HepG2 (cell line): ENCODE results near the gene ALDH3B2. TPM values are rescaled to one million over a fixed set of nuclear protein-coding genes. Genes with fewer than 3 reads are reported as not detected.
A peak's percentile ranks its signal among the peaks of the same experiment; 100 is the strongest.

Source experiments
- ATAC-seq: fragments of 200-7000 bp; cut with Tn5 transposase; 3 replicates; pipeline ENCODE4 v1.9.1; 2020; ENCODE audit warnings: mild to moderate bottlenecking, moderate library complexity
- BruUV-seq: library from RNA; stranded (reverse); fragments of 400-500 nt; replicated peaks from 2 replicates; lab custom pipeline; 2021; lab: Mats Ljungman, UMichigan
- CTCF ChIA-PET: fragments of 300-600 bp; formaldehyde crosslinking; extraction: SDS; loops from one replicate; lab custom pipeline; 2021; ENCODE audit warnings: low total read pairs, inconsistent platforms, low intra/inter-chr PET ratio; lab: Yijun Ruan, JAX
- POLR2A ChIA-PET: fragments of 350-600 bp; sonication (Branson Sonifier 250); formaldehyde crosslinking; loops from one replicate; lab custom pipeline; 2020; ENCODE audit warnings: antibody characterized with exemption, inconsistent platforms; lab: Yijun Ruan, JAX
- DNase-seq: peaks from one replicate; pipeline ENCODE4 v3.0.0-alpha.2; 2015; ENCODE audit warnings: low spot score
- FAIRE-seq: peaks from 3 replicates; lab custom pipeline; 2011; peaks lifted over from hg19 to GRCh38; lab: Jason Lieb, UNC
- H2AFZ ChIP-seq: one replicate; pipeline ENCODE4 v1.6.1; 2011; ENCODE audit warnings: low read length, inconsistent platforms
- H3K27ac ChIP-seq: fragments of 300-600 bp; 3 replicates; pipeline ENCODE4 v1.8.0; 2011; ENCODE audit warnings: mixed run types, mild to moderate bottlenecking, mixed read lengths, low read length, inconsistent platforms; ENCODE audit not compliant: insufficient read depth; ENCODE audit errors: extremely low read length
- H3K27me3 ChIP-seq, 2 experiments: fragments of 200-600 bp in 1 of 2; 2 replicates in 1 of 2; 3 replicates in 1 of 2; pipeline versions ENCODE4 v1.6.0 to v1.8.0; 2011; ENCODE audit warnings: low read length in 2 of 2, mild to moderate bottlenecking in 2 of 2, moderate library complexity in 2 of 2, inconsistent platforms in 1 of 2; ENCODE audit not compliant: insufficient read depth in 2 of 2, control insufficient read depth in 1 of 2
- H3K36me3 ChIP-seq, 2 experiments: fragments of 200-600 bp in 1 of 2; replicated peaks in 1 of 2; 2 replicates in 1 of 2; 3 replicates in 1 of 2; pipeline versions ENCODE4 v1.5.1 to v1.8.0; 2011; ENCODE audit warnings: low read length in 2 of 2, inconsistent platforms in 1 of 2; ENCODE audit not compliant: insufficient read depth in 2 of 2, control insufficient read depth in 1 of 2
- H3K4me1 ChIP-seq: 2 replicates; pipeline ENCODE4 v1.5.1; 2012; ENCODE audit warnings: low read length, inconsistent platforms; ENCODE audit not compliant: insufficient read depth
- H3K4me2 ChIP-seq: 2 replicates; pipeline ENCODE4 v1.6.0; 2011; ENCODE audit warnings: low read depth, low read length, inconsistent platforms
- H3K4me3 ChIP-seq, 3 experiments: fragments of 200-600 bp in 1 of 3; sonication (generic), shearing (Covaris generic) in 1 of 3; replicated peaks in 1 of 3; 2 replicates each; pipeline ENCODE4 v1.5.1; 2011 to 2016; ENCODE audit warnings: low read length in 3 of 3, inconsistent platforms in 2 of 3, low read depth in 2 of 3, mild to moderate bottlenecking in 2 of 3, control low read depth in 1 of 3, mixed read lengths in 1 of 3; ENCODE audit not compliant: insufficient read depth in 1 of 3
- H3K79me2 ChIP-seq: one replicate; pipeline ENCODE4 v1.6.1; 2011; ENCODE audit warnings: low read length, inconsistent platforms; ENCODE audit not compliant: insufficient read depth
- H3K9ac ChIP-seq: 2 replicates; pipeline ENCODE4 v1.6.0; 2011; ENCODE audit warnings: mild to moderate bottlenecking, low read depth, low read length, inconsistent platforms; ENCODE audit not compliant: insufficient read depth
- H3K9me3 ChIP-seq: 2 replicates; pipeline ENCODE4 v1.5.1; 2012; ENCODE audit warnings: mild to moderate bottlenecking, low read length
- H4K20me1 ChIP-seq: 2 replicates; pipeline ENCODE4 v1.6.0; 2011; ENCODE audit warnings: inconsistent platforms, mild to moderate bottlenecking, low read length, moderate library complexity; ENCODE audit not compliant: insufficient read depth
- LCORL ChIP-seq, 2 experiments: fragments of 450-650 bp in 1 of 2; sonication (generic) in 1 of 2; formaldehyde crosslinking in 1 of 2; IDR thresholded peaks; 2 replicates each; pipeline versions ENCODE4 v1.5.0 to v1.6.1; 2017 to 2020; ENCODE audit warnings: antibody characterized with exemption in 1 of 2, missing genetic modification reagents in 1 of 2
- RELA ChIP-seq: sonication (generic); formaldehyde crosslinking; IDR thresholded peaks from 2 replicates; pipeline ENCODE4 v1.4.0; 2020; ENCODE audit warnings: missing genetic modification reagents
- TBL1XR1 ChIP-seq: fragments of 150-350 bp; IDR thresholded peaks from 2 replicates; pipeline ENCODE4 v1.6.1; 2014; ENCODE audit warnings: borderline replicate concordance, low read length; ENCODE audit not compliant: partially characterized antibody
- ZMYM3 ChIP-seq: sonication (generic); formaldehyde crosslinking; IDR thresholded peaks from 2 replicates; pipeline ENCODE4 v1.5.1; 2020; ENCODE audit warnings: mild to moderate bottlenecking, missing genetic modification reagents
- ZNF496 ChIP-seq: sonication (generic); formaldehyde crosslinking; IDR thresholded peaks from 2 replicates; pipeline ENCODE4 v1.8.1; 2023; ENCODE audit warnings: mild to moderate bottlenecking, moderate library complexity, missing genetic modification reagents; ENCODE audit not compliant: insufficient replicate concordance
- ZNF550 ChIP-seq: sonication (generic); formaldehyde crosslinking; IDR thresholded peaks from 2 replicates; pipeline ENCODE4 v1.4.0; 2020; ENCODE audit warnings: mild to moderate bottlenecking, missing genetic modification reagents, borderline replicate concordance
- ZNF629 ChIP-seq: sonication (generic); formaldehyde crosslinking; conservative IDR thresholded peaks from 2 replicates; pipeline ENCODE4 v1.5.0; 2020; ENCODE audit warnings: missing genetic modification reagents
- WGBS: methylation state at CpG from one replicate; pipeline ENCODE4 v1.1.6; 2017; ENCODE audit warnings: low lambda C conversion rate; 5-methylcytosine and 5-hydroxymethylcytosine counted together
- in situ Hi-C: cut with HindIII; loops from 2 replicates; pipeline ENCODE4 v1.10.0; 2017; ENCODE audit warnings: low pct_unique_long_range_greater_than_20kb; ENCODE audit not compliant: extremely low pct_ligation_motif_present
- intact Hi-C: fragments of 100-400 bp; cut with micrococcal nuclease; formaldehyde crosslinking; loops from one replicate; pipeline ENCODE4 v1.10.0; 2022; ENCODE audit not compliant: unreplicated experiment
- polyA plus RNA-seq, 8 experiments: library from polyadenylated mRNA; depleted of rRNA in 3 of 8; stranded (reverse) in 7 of 8; unstranded in 1 of 8; fragments of >200 nt; fragmentation: Illumina TruSeq in 4 of 8; extraction: Trizol in 4 of 8; gene quantifications; 2 replicates each; pipeline versions ENCODE4 v1.2.1 to v1.2.3, GENCODE V29; 2011 to 2016; ENCODE audit warnings: low read depth in 4 of 8, missing spikeins in 1 of 8, mixed read lengths in 1 of 8; ENCODE audit not compliant: insufficient read depth in 1 of 8
- total RNA-seq, 5 experiments: library from RNA; depleted of rRNA; stranded (reverse); fragments of >200 nt; fragmentation: Illumina TruSeq; extraction: Trizol; gene quantifications; 2 replicates each; pipeline ENCODE4 v1.2.3, GENCODE V29; 2016; ENCODE audit warnings: low read depth in 1 of 5
- TF ChIP-seq, protein P1 (sequence below): sonication (generic); formaldehyde crosslinking; IDR thresholded peaks from 2 replicates; pipeline ENCODE4 v1.5.0; 2020; ENCODE audit warnings: missing genetic modification reagents
- TF ChIP-seq, protein P2 (sequence below): sonication (generic); formaldehyde crosslinking; IDR thresholded peaks from 2 replicates; pipeline ENCODE4 v1.4.0; 2020; ENCODE audit warnings: low read depth, mild to moderate bottlenecking, missing genetic modification reagents
- TF ChIP-seq, protein P3 (sequence below): sonication (generic); formaldehyde crosslinking; IDR thresholded peaks from 2 replicates; pipeline ENCODE4 v1.8.1; 2023; ENCODE audit warnings: mild to moderate bottlenecking, missing genetic modification reagents
- TF ChIP-seq, protein P4 (sequence below): sonication (generic); formaldehyde crosslinking; IDR thresholded peaks from 2 replicates; pipeline ENCODE4 v1.5.0; 2020; ENCODE audit warnings: missing genetic modification reagents, mild to moderate bottlenecking, borderline replicate concordance
- TF ChIP-seq, protein P5 (sequence below), 2 experiments: fragments of 450-650 bp in 1 of 2; sonication (generic) in 1 of 2; formaldehyde crosslinking; IDR thresholded peaks; 2 replicates each; pipeline versions ENCODE4 v1.5.0 to v1.8.0; 2020 to 2022; ENCODE audit warnings: mild to moderate bottlenecking in 1 of 2, missing genetic modification reagents in 1 of 2

ALDH3B2 gene
- total and polyA plus RNA-seq, 2 of the 13 experiments (the other 11 are each of a cell fraction or from before 2014, with no cell fraction given): not detected

DNA sequence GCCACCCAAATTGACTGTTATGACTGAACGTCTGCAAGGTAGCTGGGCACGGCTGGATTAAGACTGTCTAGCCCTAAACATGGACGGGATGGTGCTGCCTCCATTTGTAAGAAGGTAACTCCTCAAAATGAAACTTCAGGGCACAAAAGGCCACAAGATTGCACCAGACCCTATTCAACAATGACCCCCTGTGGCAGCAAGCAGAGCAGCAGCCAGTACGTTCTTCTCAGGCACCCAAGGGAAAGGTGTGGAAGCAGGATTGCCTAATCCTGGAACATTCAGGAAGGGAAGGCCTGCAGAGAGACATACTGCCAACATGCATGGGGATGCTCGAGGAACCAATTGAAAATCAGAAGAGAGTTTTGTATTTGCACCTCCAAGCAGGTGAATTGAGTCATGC is 30.4 kb downstream of the ALDH3B2 start (continued):
- TF ChIP-seq LCORL (IDR thresholded peaks at IDR 0.05) (no peak), LCORL (CRISPR knock-in tag; IDR thresholded peaks at IDR 0.05) (0 out of 2 replicates have a peak, but pooled peaks have one; percentile 32), ZNF496 (CRISPR knock-in tag) (no peak), RELA (CRISPR knock-in tag) (no peak), ZNF550 (CRISPR knock-in tag) (no peak)
- TF ChIP-seq, protein P1, sequence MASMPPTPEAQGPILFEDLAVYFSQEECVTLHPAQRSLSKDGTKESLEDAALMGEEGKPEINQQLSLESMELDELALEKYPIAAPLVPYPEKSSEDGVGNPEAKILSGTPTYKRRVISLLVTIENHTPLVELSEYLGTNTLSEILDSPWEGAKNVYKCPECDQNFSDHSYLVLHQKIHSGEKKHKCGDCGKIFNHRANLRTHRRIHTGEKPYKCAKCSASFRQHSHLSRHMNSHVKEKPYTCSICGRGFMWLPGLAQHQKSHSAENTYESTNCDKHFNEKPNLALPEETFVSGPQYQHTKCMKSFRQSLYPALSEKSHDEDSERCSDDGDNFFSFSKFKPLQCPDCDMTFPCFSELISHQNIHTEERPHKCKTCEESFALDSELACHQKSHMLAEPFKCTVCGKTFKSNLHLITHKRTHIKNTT (CRISPR knock-in tag): no peak
- TF ChIP-seq, protein P2, sequence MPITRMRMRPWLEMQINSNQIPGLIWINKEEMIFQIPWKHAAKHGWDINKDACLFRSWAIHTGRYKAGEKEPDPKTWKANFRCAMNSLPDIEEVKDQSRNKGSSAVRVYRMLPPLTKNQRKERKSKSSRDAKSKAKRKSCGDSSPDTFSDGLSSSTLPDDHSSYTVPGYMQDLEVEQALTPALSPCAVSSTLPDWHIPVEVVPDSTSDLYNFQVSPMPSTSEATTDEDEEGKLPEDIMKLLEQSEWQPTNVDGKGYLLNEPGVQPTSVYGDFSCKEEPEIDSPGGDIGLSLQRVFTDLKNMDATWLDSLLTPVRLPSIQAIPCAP (CRISPR knock-in tag): no peak

DNA sequence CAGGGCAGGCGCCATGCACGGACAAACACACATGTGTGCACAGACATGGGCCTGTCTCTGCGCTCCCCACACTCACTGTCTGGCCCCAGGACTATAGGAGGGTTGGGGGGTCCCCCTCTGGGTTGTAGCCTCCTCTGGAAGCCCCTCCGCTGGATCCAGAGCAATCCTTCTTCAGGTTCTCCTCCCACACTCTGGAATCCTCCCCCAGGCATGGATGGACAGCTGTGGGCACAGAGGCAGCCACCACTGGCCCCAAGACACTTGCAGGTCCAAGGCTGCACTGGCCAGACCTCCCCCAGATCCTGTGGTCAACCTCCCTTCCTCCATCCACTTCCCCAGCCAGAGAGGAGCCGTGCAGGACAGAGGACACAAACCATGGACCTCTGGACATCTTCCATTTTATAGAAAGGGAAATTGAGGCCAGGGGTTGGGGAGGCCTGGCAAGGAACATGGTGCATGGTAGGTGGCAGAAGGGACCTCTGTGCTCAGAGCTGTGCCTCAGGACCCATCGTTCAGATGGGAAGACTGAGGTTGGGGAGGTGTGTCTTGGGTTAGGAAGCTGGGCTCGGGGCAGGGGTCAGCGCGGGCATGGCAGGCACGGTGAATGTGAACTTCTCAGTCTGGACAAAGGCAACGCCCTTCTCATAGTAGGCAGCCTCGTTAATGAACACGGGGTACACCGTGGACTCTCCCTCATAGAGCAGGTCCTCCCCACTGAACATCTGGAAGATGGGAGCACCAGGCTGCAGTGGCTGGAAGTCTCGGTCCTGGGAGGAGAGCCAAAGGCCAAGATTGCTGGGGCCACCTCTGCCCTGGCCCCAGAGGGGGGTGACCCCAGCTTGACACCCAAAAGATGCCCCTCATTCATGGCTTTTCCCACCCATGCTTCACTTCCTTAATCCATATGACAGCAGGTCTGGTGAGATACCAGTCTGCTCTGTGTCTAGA is 32.0 kb downstream of the ALDH3B2 start:
- in situ Hi-C loops (no loop called here), intact Hi-C loops (no loop called here)
- FAIRE-seq: no peak
- Histone ChIP-seq H4K20me1 (no peaks in the 10 kb centered on the region), H3K9ac (no peak overlapping the region), H3K4me2 (no peak overlapping the region), H3K4me1 (peaks cover 15% of the 10 kb centered on the region), H3K9me3 (no peaks in the 10 kb centered on the region), H3K27ac (no peak overlapping the region), H3K27me3 (peaks cover 0 to 9% of the 10 kb centered on the region in 2 experiments; a peak in 3 of 5 replicates)
- no peak for DNase-seq
- WGBS: 98% methylated on average over 9 of the region's 15 CpGs
- POLR2A ChIA-PET: interaction anchor here (1.1 kb wide), 1 partner anchor 12 kb away, joined by 3 read pairs; no protein-coding TSS in a partner anchor
- no TSS peak for BruUV-seq
- peak; percentile 73 for TF ChIP-seq ZNF629 (CRISPR knock-in tag)
- TF ChIP-seq ZMYM3 (CRISPR knock-in tag): 0 out of 2 replicates have a peak, but pooled peaks have one; percentile 15
- TF ChIP-seq, protein P3, sequence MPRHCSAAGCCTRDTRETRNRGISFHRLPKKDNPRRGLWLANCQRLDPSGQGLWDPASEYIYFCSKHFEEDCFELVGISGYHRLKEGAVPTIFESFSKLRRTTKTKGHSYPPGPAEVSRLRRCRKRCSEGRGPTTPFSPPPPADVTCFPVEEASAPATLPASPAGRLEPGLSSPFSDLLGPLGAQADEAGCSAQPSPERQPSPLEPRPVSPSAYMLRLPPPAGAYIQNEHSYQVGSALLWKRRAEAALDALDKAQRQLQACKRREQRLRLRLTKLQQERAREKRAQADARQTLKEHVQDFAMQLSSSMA (CRISPR knock-in tag): no peak
- TF ChIP-seq TBL1XR1: no peak
- TF ChIP-seq, protein P4, sequence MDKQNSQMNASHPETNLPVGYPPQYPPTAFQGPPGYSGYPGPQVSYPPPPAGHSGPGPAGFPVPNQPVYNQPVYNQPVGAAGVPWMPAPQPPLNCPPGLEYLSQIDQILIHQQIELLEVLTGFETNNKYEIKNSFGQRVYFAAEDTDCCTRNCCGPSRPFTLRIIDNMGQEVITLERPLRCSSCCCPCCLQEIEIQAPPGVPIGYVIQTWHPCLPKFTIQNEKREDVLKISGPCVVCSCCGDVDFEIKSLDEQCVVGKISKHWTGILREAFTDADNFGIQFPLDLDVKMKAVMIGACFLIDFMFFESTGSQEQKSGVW (CRISPR knock-in tag): no peak
- TF ChIP-seq, protein P5, sequence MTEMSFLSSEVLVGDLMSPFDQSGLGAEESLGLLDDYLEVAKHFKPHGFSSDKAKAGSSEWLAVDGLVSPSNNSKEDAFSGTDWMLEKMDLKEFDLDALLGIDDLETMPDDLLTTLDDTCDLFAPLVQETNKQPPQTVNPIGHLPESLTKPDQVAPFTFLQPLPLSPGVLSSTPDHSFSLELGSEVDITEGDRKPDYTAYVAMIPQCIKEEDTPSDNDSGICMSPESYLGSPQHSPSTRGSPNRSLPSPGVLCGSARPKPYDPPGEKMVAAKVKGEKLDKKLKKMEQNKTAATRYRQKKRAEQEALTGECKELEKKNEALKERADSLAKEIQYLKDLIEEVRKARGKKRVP (CRISPR knock-in tag; IDR thresholded peaks at IDR 0.05): no peak
- TF ChIP-seq, all 625 proteins: peak for 2
- no peak overlapping the region for H3K4me3 ChIP-seq
- no peak overlapping the region for H2AFZ ChIP-seq
- H3K79me2 ChIP-seq: no peaks in the 10 kb centered on the region
- no peak for ATAC-seq
- H3K36me3 ChIP-seq: no peaks in the 10 kb centered on the region
- CTCF ChIA-PET: no interaction called here
